ENCODE data around the gene CLEC16A.

Gene CLEC16A

DNA sequence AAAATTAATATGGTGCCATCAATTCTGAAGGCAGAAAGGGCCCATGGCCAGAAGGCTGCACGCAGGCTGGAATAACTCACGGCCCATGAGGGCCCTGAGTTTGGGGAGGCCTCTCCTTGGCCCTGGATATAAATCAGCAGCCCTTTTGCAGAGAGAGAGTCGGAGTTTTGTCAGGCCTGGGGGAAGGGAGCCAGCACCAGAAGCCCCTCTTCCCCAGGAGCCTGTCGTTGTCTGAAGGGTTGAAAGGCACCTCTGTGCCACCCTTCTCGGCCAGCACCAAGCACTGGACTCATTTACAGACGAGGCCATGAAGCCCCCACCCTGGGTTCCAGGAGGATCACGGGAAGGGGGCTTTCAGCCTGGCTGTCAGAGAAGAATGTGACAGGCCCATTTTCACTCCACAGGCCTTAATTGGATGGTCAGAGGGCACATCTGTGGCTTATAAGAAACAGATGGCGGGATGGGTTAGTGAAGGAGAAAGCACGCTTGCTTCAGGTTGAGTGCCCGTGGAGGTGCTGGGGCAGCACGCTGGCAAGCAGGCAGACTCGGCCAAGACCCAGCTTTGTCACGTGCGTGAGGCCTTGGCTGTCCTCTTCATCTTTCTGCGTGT lies 140.6 kb downstream of the CLEC16A start:
- DNase-seq (ENCODE audit: low read depth), result no peak

DNA sequence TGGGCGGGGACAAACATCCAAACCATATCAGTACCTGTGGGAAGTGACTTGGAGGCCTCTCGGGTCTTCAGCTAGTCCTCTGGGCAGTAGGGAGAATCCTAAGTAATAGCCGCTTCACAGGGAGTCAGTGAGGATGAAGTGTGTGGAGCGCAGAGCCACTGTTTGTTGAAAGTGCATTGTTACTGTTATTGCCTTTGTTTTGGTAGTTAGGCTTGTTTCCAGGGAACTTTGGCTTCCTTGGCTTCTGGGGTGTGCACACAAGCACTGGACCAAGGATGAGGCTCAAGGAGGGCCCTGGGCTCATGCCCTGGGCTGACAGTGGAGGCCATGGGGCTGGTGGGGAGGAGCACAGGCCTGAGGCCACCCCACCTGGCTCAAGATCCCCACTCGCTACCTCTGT lies 141.6 kb downstream of the CLEC16A start:
- no peak for DNase-seq (ENCODE audit: low read depth)

DNA sequence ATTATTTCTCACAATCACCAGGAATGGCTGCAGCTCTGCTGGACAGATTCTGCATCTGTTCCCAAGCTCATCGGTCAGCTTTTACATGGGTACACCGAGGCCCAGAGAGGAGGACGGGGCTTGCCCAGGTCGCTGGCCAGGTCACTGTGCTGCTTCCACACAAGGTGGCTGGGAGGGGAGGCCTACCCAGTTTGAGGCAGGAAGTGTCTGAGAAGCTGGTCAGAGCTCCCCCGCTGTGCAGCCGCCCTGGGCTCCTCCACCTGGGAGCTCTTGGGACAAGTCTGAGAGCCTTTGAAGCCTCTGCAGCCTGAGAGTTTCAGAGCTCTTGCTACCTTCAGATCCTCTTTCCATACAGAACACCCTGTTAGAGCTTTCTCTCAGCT lies 143.3 kb downstream of the CLEC16A start:
- no peak for DNase-seq (ENCODE audit: low read depth)

DNA sequence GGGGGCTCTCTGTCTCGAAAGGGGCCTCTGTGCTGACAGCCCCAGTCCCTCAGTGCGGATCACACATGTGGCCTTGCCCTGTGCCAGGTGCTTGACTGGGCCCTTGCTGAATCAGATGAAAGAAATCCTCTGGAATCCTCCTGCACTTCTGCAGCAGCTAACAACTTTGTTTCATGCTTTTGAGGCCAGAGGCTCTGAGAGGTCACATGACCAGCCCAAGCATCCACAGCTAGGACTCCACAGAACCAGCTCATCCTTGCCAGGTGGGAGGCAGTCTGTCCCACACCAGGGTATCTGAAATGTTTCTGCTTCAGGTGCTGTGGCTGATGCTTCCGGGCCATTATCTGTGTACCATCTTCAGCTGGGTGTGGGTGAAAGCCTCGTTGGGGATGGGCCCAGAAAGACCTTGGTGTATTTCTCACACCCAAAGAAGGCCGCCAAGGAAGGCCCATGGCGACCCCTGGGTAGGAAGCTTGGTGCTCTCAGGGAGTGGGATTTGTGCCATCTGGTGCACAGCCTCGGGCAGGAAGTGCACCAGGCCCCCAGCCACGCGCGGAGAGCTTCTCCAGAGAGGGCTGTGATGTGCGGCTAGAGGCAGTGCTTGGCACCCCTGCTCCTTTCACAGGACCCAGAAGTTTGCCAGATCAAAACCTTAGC lies 143.8 kb downstream of the CLEC16A start:
- no peak for DNase-seq (ENCODE audit: low read depth)

DNA sequence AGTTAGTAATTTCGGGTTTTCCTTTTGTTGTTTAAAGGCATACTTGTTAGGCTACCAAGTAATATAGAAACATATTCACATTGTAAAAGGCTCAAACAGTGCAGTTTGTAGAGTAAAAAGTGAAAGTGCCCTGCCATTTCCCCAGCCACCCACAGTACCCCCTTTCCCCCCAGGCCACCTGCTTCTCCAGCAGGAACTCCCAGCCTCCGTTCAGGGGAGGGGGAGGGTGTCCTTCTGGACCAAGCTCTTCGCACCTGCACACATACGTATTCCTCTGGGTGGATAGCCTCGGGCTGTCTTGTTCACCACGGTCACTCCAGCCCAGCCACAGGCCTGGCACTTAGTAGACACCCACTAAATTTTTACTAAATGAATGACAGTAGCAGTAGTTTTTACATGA lies 144.5 kb downstream of the CLEC16A start:
- no peak for DNase-seq (ENCODE audit: low read depth)

DNA sequence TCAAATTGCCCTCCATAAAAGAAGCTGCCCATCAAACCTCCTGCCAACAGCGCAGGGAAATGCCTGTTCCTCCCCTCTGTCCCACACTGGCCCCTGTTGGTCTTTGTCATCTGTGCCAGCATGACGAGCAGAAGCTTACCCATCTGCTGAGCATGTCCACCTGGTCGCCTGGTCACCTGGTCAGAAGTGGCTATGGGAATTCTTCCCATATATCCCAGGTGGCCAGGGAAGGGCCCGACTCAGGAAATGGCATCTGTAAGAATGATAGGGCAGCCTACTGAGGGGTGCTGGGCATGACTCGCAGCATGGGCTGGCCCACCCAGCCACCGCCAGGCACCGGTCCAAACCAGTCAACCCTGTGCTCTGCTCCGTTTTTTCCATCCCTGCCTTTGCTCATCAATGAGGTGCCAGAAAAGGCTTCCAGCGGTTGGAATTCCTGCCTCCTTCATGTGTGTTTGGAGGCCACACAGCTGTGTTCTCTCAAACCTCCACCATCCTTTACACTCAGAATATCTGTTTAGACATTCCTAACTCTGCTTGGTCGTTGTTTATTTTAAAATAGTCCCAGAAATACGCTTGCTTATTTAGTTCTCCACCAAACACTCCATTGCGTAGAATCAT lies 145.2 kb downstream of the CLEC16A start:
- peak; percentile 58 for DNase-seq (ENCODE audit: low read depth)

DNA sequence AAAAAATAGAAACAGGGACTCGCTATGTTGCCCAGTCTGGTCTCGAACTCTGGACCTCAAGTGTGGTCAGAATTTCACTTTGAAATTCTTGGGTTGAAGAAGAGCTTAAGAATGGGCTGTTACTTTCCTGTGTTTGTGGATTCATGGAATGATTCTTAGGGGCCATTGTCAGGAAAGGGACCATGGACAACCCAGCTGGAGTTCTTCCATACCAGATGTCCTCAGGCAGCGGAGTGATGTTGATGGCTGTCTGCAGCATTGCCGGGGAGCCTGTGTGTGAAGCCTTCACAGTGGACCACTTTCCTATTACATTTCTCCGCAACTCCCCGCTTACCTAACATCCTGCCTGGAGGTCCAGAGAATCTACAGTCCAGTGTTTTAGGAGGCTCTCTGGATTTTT lies 145.9 kb downstream of the CLEC16A start:
- no peak for DNase-seq (ENCODE audit: low read depth)

DNA sequence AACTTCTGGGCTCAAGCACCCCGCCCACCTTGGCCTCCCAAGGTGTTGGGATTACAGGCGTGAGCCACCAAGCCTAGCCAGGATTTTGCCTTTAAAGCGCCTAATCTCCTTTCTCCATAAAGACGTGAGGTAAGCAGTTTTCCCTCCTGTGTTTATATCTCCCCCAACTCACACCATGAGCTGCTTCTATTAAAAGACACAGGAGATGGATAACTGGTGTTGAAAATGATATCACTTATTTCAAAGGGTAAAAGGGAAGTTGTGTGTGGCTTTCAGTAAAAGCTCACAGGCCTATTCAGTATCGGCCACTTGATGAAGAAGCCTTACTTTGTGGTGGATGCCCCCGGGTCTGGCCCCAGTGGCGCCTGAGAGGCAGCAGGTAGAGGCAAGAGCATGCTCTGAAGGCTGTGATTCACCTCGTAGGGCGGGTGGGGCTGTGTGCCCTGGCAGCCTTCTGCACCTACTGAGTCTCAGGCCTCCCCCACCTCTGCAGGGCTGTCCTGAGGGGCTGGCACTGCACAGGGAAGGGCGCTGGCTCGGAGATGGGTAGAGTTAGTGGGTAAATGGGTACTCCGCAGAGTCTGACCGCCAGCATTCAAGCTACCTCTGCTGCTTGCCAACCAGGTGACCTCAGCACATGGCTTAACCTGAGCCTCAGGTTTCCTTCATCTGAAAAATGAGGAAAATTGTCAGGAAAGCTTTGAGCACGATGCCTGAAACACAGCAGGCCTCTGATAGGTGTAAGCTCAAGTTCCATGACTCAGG lies 146.8 kb downstream of the CLEC16A start:
- DNase-seq (ENCODE audit: low read depth), result no peak

DNA sequence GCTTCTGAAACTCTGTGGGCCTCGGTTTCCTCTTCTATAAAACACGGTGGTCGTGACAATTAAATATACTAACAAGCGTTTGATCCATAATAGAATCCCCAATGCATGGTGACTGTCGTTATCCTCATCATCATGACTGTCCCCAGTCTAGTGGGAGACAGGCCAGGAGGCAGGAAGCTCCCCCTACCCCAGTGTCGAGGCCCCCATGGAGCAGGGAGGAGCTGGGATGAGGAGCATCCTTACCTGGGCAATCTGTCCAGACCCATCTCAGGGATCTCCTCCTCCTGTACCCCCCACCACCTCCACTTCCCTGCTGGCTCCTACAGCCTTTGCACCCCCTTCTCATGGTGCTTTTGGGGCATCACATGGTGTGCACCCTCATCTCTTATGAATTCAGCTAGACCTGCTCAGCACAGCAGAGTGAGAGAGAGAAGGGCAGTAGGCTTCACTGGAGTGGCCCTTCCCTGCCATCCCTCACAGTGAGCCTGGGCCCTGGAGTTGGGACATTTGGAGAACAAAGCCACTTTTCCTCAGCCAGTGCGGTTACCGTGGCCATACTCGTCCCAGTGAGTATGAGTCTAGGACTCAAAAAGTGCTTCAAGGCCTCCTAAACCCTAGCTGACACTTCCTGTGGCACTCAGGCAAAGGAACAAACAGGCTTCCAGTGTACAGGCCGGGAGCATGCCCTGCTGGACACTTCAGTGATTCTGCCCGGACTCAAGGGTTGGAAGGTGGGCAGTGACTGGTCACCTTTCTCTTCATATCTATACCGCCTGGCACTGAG lies 148.6 kb downstream of the CLEC16A start:
- DNase-seq (ENCODE audit: low read depth), result no peak

DNA sequence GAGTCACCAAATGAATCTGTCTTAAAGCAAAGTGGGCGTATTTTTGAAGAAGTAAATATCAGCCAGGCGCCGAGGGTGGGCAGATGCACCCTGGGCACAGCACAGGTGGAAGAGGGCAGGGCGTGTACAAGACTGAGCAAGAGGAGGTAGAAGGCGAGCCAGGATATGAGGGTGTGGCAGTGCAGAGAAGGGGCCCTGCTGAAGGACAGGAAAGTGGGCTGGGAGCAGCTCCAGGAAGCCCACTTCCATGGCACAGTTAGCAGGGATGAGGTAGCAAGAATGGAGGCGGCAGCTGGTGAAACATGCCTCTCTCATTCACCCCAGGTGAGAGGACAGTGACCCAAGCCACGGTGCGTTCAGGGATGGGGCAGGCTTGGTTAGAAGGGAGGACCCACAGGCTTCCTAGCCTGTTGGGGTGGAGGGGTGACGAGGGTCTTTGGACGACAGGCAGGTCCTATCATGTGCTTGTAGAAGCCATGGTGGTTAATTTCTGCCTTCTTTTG lies 149.3 kb downstream of the CLEC16A start:
- DNase-seq (ENCODE audit: low read depth), result no peak

DNA sequence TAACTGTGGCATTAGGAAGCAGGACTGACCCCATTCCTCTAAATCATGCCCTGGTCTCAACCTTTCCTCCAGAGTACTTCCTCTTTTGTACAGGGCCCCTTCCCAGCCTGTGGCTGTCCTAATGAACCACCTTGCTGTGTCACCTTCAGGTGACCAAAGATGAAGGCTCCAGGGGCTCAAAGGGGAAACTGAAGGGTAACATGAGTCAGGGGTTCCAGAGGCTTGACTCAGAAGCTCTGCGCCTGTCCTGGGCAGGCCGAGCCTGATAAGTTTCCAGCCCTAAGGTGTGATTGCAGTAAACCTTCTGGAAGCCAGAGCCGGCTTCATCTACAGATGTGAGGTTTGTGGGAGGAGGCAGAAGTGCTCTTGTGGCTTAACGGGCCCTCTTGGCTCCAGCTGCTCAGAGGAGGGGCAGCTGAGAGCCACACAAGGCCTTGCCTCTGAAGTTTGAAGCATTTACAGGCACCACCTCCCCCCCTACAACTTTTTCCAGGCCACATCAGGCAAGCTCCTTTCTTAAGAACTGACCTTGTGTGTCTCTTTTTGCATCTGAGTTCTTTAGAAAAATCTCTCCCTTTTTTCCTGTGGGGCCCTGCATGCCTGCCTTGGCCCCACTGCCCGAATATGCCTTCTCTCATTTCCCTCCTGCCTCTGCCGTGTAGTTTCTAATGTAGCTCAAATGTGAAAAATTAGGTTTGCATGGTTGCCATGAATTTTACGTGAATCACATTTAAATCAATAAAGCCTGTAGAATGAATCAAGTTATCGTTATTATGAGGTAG lies 149.9 kb downstream of the CLEC16A start:
- peak; percentile 68 for DNase-seq (ENCODE audit: low read depth)

DNA sequence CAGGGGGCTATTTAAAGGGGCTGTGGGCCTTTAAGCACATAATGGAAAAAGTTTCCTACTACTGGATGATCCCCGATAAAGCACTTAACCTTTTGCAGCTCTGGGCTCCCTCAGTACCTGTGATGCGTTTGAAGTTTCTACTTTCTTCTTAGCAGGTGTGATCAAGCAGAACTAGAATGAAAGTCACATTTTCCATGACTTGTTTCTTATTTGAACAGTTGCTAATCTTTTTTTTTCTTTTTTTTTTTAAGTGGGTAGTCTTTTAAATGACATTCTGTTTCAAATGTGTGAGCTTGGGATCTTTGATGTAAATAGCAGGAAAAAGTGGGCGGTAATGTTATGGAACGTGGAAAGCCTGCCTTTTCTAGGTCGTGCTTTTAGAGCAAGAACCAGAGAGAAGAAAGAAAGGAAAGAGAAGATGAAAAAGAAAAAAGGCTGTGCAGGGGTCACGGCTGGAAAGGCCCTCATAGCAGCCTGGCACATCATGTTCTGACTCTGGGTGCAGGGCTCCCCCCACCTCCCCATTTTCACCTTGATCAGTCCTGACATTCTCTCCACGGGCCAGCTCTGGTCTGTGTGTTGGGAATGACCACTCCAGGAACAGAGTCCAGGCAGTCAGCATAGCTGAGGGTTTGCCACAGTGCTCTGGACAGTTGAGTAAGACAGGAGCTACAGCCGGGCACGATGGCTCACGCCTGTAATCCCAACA lies 150.6 kb downstream of the CLEC16A start:
- no peak for DNase-seq (ENCODE audit: low read depth)

DNA sequence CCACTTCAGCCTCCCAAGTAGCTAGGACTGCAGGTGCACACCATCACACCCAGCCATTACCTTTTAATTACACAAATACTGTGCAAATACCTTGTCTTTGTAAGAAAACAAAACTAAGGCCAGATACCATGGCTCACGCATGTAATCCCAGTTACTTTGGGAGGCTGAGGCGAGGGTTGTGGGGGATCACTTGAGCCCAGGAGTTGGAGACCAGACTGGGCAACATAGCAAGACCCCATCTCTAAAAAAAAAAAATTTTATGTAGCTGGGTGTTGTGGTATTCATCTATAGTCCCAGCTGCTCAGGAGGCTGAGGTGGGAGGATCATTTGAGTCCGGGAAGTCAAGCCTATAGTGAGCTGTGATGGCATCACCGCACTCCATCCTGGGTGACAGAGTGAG lies 151.6 kb downstream of the CLEC16A start:
- no peak for DNase-seq (ENCODE audit: low read depth)

DNA sequence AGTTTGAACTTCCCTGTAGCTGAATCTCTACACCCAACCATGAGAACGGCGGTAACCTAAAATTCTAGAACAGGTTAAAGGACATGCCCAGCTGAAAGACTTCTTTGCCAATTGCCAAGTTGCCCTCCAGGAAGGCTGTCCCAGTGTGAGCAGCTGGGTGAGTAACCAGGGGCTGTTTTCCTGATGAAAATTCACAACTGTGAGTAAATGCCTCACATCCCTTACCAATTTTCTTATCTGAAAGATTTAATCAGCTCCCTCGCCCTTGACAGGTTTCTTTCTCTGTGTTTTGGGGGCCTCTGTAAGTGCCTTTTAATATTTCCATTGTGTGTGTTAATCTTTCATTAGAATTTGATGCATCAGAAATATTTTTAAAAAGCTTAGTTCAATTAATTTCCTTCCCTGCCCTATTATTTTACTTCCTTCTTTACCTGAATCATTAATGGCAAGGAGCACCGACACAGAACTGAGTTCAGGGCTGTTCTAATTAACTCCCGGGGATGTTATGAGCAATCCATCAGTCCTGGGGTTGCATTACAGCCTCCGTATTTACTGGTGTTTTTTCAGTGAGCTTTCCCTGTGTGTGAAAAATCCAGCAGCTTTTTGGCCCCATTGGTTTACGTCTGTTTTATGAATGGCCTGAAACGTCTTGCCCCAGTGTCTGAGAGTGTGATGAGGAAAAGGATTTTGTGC lies 152.9 kb downstream of the CLEC16A start:
- DNase-seq (ENCODE audit: low read depth), result peak; percentile 35

DNA sequence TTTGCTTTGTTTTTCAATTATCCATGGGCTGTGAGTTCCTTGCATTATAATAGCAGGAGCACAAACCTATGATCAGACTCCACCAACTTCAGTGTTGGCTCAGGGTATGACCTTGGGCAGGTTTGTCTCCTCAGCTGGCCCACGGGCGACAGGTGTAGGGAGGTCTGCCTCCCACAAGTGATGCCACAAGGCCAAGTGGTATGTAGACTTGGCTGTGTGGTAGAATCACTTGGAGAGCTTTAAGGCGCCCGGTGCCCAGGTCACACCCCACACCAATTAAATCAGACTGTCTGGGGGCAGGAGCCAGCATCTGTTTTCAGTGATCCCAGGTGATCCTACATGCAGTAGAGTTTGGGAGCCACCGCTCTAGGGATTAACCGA lies 153.4 kb downstream of the CLEC16A start:
- no peak for DNase-seq (ENCODE audit: low read depth)

DNA sequence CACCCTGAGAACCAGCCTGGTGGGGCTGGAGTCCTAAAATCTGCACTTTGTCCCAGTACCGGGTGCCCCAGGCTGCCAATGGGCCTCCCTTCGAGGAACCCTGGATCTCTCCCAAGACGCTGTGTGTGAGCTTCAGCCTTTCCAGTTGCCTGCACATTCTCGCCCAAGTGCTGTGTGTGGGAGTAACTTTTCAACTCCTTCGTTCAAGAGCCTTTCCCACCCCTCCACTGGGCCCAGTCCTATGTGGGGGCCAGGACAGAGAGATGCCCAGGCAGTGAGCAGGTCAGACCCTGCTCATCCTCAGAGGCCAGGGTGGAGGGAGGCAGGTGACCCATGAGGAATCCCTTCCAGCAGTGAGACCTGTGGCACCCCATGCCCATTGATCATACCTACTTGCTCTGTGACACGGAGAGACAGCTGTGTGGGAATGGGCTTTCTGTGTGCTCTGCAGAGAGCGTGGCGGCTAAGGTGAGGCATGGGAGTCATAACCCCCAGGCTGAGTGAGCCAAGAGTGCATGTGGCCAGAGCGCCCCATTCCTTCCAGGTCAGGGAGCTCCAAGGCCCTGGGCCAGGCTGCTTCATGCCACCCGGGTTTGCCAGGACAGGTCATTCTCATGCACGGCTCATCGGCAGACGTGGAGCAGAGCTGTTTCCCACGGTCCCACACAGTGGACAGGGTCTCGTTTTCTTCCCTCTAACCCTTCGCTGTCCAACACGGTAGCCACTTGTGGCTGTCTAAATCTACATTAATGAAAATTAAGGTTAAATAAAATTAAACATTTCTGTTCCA lies 154.4 kb downstream of the CLEC16A start:
- no peak for DNase-seq (ENCODE audit: low read depth)

DNA sequence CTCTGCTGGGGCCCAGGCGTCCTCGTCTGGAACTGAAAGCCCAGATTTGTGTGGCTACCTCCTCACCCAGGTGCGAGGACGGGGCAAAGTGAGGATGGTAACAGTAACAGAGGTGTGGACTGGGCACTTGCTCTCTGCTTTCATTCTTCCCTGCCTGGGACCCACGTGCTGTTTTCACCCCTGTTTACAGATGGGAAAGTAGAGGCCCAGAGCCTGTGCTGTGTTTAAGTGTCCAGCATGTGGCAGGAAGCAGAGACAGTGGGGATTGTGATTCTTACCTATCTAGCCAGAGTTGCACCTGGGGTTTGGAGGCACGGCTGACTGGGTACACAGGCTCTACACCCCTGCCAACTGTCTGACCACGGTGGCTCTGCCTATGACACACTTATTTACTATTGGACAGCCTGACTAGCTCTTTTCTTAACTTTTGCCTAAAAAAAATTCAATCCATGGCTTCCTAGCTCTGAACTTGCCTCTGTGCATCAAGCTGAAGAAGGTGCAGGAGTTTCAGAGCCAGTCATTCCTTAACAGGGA lies 155.4 kb downstream of the CLEC16A start:
- DNase-seq (ENCODE audit: low read depth), result no peak

DNA sequence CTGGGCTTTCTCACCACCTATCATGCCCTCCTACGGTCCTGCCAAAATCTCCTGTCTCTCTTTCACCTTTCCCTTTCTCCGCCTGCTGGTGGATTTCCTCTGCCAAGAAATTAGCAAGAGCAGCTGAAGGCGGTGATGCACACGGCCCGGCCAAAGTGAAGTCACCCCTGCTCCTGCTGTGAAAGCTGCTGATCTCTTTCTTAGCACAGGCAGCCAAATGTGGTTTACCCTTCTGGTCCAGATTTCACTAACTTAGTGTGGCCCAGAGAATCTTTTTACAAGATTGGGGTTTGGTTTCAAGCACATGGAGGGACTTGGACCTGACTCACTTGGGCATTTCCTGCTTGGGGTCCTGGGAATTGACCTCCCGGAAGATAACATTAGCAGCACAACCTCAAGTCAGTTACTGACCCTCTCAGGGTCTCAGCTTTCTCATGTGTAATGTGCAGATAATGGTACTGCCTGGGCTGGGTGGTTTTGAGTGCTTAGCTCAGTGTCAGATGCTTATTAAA lies 155.9 kb downstream of the CLEC16A start:
- peak; percentile 92 for DNase-seq (ENCODE audit: low read depth)

DNA sequence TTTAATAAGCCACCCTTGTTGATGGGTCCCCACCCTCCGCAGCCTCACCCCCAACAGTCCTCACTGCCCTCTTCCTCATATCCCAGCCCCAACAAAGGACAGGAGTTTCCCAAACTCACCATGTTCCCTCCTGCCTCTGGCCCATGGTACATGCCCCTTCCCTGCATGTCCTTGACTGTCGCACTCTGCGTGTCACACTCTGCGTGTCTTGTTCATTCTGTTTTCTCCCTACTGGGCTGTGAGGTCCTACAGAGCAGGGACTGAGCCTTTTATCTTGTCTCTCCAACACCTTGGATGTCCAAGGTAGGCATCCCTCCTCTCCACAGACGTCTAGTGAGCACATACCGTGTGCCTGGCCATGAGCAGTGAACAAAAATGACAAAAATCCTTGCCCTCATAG lies 156.9 kb downstream of the CLEC16A start:
- DNase-seq (ENCODE audit: low read depth), result no peak
